Cardiac muscle cell (in vitro differentiated cells and primary cell): ENCODE results near the gene SLC7A6. TPM values are rescaled to one million over a fixed set of nuclear protein-coding genes. Genes with fewer than 3 reads are reported as not detected.
A peak's percentile ranks its signal among the peaks of the same experiment; 100 is the strongest.

Source experiments
- DNase-seq, 2 donors: peaks; one replicate each; pipeline versions ENCODE4 v3.0.0 to v3.0.0-alpha.2; 2010 to 2017; ENCODE audit warnings: low read depth in 1 of 2, low spot score in 1 of 2
- H3K27ac ChIP-seq: fragments of 200-600 bp; sonication (generic); 2 replicates; pipeline ENCODE4 v1.5.1; 2016
- H3K27me3 ChIP-seq: fragments of 200-600 bp; sonication (generic); 2 replicates; pipeline ENCODE4 v1.6.0; 2016; ENCODE audit warnings: control low read depth
- H3K36me3 ChIP-seq: fragments of 200-600 bp; sonication (generic); 2 replicates; pipeline ENCODE4 v1.5.1; 2016; ENCODE audit warnings: control low read depth
- H3K4me1 ChIP-seq: fragments of 200-600 bp; sonication (generic); 2 replicates; pipeline ENCODE4 v1.8.1; 2017; ENCODE audit warnings: low read depth, mild to moderate bottlenecking, mixed run types
- H3K4me3 ChIP-seq: fragments of 200-600 bp; sonication (generic); 2 replicates; pipeline ENCODE4 v1.5.1; 2016; ENCODE audit warnings: mild to moderate bottlenecking
- H3K9me3 ChIP-seq: fragments of 200-600 bp; sonication (generic); 2 replicates; pipeline ENCODE4 v1.5.1; 2017; ENCODE audit warnings: low read depth, mild to moderate bottlenecking, control low read depth
- polyA plus RNA-seq: library from polyadenylated mRNA; unstranded; fragments of >200 nt; fragmentation: Nextera tagmentation; extraction: Ambion mirVana; gene quantifications from 2 replicates; pipeline ENCODE4 v1.2.1, GENCODE V29; 2016
- total RNA-seq: library from RNA; depleted of rRNA; stranded (reverse); fragments of >200 nt; gene quantifications from 2 replicates; pipeline ENCODE4 v1.2.3, GENCODE V29; 2016
- TF ChIP-seq, protein P1 (sequence below): IDR thresholded peaks from 2 replicates; pipeline ENCODE4 v1.5.1; 2012; ENCODE audit warnings: low read depth, mild to moderate bottlenecking, low read length

SLC7A6 gene
- total and polyA plus RNA-seq, 2 experiments from 2014 or later = 14.3 to 17.1 TPM

DNA sequence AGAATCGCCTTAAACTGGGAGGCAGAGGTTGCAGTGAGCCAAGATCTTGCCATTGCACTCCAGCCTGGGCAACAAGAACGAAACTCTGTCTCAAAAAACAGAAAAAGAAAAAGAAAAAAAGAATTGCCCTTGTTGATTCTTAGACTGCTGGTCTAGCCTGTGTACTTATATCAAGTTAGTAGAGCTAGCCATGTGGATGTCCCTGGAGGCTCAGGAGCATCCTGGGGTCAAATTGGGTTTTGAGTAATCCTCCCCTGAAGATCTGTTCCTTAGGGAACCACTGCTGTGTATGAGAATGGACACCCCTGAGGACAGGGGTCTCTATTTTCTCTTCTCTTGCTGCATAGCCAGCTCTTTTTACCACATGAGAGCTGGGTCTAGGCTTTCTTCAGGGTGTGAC lies 24.9 kb downstream of the SLC7A6 start:
- Histone ChIP-seq H3K4me1 (peaks cover 5% of the 10 kb centered on the region), H3K27me3 (no peaks in the 10 kb centered on the region), H3K9me3 (no peaks in the 10 kb centered on the region), H3K27ac (no peak overlapping the region), H3K4me3 (no peak overlapping the region), H3K36me3 (no peaks in the 10 kb centered on the region)
- DNase-seq = no peak
- TF ChIP-seq, protein P1, sequence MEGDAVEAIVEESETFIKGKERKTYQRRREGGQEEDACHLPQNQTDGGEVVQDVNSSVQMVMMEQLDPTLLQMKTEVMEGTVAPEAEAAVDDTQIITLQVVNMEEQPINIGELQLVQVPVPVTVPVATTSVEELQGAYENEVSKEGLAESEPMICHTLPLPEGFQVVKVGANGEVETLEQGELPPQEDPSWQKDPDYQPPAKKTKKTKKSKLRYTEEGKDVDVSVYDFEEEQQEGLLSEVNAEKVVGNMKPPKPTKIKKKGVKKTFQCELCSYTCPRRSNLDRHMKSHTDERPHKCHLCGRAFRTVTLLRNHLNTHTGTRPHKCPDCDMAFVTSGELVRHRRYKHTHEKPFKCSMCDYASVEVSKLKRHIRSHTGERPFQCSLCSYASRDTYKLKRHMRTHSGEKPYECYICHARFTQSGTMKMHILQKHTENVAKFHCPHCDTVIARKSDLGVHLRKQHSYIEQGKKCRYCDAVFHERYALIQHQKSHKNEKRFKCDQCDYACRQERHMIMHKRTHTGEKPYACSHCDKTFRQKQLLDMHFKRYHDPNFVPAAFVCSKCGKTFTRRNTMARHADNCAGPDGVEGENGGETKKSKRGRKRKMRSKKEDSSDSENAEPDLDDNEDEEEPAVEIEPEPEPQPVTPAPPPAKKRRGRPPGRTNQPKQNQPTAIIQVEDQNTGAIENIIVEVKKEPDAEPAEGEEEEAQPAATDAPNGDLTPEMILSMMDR = no peak

DNA sequence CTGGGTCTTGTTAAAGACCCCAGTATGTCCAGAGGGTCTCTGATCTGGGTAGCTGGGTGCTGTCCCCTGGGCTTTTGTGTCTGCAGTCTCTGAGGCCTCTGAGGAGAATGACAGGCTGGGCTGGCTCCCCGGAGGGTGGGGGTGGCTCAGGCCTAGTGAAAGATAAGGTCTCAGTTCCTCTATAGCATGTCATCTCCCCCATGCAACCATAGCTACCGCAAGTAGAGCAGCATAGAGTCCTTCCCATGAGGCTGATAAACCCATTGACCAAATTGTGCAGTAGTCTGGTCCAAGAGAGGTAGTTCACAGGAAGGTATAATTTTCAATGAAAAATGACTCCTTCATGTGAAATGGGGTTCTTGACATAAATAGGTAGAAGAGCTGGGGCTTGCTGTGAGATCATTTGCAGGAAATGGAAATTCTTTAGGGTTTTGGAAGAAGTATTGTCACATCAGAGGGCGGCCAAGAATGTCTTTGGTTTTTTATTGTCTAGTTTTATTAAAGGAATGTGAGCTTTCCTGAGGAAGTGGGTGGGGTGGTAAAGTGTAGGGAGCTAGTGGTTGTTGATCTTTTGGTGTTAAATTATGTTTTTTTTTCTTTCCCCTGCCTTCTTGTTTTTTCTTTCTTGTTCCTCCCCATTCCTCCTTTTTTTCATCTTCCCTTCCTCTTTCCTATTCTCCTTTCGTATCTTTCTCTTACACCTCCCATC lies 25.4 kb downstream of the SLC7A6 start:
- no peaks in the 10 kb centered on the region for H3K36me3 ChIP-seq
- TF ChIP-seq, protein P1 = no peak
- no peaks in the 10 kb centered on the region for H3K27me3 ChIP-seq
- no peaks in the 10 kb centered on the region for H3K9me3 ChIP-seq
- H3K4me1 ChIP-seq = no peaks in the 10 kb centered on the region
- H3K4me3 ChIP-seq = no peak overlapping the region
- H3K27ac ChIP-seq = no peak overlapping the region
- peak in 1 of 2 donors; percentile 39 for DNase-seq

DNA sequence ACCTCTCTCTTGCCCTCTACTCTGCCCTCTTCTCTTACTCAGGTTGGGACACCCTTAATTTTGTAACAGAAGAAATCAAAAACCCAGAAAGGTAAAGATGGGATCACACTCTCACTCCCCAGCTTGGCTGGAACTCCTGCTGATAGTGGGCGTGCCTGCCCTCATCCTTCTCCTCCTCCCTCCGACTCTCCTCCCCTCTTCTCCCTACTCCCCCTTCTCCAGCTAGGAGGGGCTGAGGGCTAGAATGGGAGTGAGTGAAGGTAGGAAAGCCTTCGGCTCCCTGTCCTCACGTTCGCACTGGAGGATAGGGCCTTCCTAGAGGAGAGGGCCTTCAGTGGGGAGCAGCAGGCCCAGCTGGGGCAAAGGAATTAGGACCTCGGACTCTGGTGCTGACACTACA lies 26.1 kb downstream of the SLC7A6 start:
- Histone ChIP-seq H3K9me3 (no peaks in the 10 kb centered on the region), H3K4me1 (no peaks in the 10 kb centered on the region), H3K36me3 (peaks cover under 1% of the 10 kb centered on the region), H3K4me3 (no peak overlapping the region), H3K27ac (no peak overlapping the region), H3K27me3 (no peaks in the 10 kb centered on the region)
- TF ChIP-seq, protein P1 = no peak
- DNase-seq = no peak

DNA sequence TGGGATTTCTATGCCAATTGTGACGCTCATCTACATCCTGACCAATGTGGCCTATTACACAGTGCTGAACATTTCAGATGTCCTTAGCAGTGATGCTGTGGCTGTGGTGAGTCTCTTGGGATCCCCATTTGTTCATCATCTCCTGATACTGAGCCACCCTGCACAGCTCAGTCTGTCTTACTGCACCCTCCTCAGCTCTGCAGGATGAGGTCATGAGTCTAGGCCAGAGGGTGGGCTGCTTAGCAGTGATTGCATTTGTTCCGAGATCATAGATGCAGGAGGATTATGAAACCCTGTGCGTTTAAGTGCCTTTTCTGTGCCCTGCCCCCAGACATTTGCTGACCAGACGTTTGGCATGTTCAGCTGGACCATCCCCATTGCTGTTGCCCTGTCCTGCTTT lies 26.9 kb downstream of the SLC7A6 start:
- H3K4me1 ChIP-seq = no peaks in the 10 kb centered on the region
- H3K9me3 ChIP-seq = no peaks in the 10 kb centered on the region
- H3K27me3 ChIP-seq = no peaks in the 10 kb centered on the region
- H3K4me3 ChIP-seq = no peak overlapping the region
- no peak for DNase-seq
- no peak overlapping the region for H3K27ac ChIP-seq
- peaks cover 7% of the 10 kb centered on the region for H3K36me3 ChIP-seq
- TF ChIP-seq, protein P1 = no peak

DNA sequence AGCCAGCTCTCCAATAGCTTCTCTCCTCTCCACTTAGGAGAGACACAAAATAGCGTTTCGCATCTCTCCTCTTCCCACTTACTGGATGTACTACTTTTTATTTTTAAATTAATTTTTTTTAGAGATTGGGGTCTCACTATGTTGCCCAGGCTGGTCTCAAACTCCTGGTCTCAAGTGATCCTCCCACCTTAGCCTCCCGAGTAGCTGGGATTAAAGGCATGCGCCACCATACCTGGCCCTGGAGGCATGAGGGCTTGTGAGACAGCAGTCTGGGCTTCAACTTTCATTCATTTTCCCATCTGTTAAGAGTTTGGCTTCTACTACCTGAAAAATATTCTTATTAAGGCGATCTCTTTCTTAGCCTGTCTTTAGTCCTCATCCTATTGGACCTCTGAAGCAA lies 28.1 kb downstream of the SLC7A6 start:
- Histone ChIP-seq H3K4me1 (no peaks in the 10 kb centered on the region), H3K27ac (no peak overlapping the region), H3K9me3 (no peaks in the 10 kb centered on the region), H3K36me3 (peaks cover 8% of the 10 kb centered on the region), H3K27me3 (no peaks in the 10 kb centered on the region), H3K4me3 (no peak overlapping the region)
- TF ChIP-seq, protein P1 = no peak
- no peak for DNase-seq
